HG02642 (cell line): ENCODE measurements around the gene GABBR2.

ENCODE experiments used
- ATAC-seq: cut with Tn5 transposase; IDR thresholded peaks from one replicate; pipeline ENCODE4 v1.9.1; 2021; ENCODE audit warnings: mild to moderate bottlenecking; ENCODE audit not compliant: unreplicated experiment, poor library complexity

Gene GABBR2

DNA sequence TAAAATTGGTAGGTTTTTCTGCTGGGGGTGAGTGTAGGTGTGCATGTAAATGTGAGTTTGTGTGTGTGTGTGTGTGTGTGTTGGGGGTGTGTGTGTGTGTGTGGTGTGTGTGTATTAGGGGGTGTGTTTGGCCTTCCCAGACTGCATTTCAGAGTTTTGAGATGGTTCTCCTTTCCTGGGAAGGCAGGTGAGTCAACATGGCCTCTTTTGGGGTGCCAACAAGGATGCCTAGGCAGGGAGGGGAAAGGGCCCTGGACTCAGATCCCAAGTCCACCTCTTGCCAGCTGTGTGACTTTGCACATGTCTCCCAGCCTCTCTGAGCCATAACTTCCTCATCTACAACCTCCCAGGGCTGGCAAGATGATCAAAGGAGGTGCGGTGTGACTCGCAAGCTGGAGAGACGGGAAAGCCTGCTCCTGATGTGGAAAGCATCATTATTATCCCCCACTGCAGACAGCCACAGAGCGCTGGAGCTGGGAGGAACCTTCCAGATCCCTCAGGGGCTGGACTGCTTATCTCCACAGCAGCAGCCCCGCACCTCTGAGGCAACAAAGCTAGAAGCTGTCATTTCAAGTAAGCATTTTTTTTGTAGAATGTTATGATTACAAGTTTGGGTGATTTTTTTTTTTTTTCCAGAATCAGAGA is 389.8 kb downstream of the GABBR2 start:
- no peak for ATAC-seq

GRCh38 chr9:98318041-98318790 is 390.5 kb downstream of the GABBR2 start:
- ATAC-seq: no peak

DNA sequence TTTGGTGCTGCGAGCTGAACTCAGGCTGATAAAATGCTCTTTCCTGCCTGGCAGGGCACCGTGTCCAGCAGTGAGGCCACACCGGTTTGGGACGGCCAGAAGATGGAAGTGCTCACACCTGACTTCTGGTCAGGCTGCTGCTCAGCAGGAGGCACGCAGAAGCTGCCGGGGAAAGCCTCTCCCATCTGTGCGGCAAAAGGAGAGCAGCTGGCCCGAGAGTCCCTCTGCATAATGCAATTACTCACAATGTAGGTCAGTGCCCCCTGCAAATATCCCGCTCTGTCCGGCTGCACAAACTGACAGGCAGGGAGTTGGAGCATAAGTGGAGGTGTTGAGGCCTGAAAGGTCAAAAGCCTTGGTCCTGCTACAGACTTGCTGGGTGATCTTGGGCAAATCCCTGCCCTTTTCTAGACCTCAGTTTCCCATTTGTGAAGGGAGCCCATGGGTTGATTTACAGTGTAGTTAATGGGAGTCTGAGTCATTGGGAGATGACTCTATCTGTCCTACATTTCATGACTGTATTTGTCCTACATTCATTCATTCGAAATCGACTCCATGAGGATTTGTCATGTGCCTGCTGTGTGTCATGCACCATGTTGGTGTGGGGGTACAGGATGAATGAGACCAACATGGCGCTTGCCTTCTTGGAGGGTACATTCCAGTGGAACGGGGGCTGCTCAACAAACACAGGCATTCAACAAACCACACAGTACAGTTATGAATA is 391.4 kb downstream of the GABBR2 start:
- ATAC-seq: no peak

GRCh38 chr9:98316445-98317133 is 392.1 kb downstream of the GABBR2 start:
- ATAC-seq: no peak

DNA sequence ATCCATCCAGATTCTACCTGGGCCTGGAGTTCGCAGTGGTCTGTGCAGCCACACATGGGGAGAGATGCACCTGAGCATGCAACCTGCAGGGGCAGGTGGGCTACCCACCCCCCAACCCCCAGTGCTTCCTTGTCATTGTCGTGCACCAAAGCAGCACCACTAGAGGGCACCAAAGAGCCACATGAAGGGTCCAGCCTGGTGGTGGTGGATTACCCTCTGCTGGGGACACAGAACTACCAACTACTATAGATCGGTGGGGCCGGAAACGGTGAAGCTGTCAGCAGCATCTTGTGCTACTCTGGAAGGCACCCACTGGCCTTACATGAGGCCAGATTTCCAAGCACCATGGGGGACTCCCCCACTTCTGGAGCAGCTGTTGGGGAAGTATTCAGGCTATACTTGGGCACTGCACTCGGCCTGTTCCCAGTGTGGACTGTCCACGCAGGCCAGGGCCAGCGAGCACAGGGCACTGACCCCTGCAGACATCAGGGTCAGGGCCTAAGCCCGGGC is 393.1 kb downstream of the GABBR2 start:
- ATAC-seq: peak; percentile 64

- ATAC-seq: no peak
Observed at GRCh38 chr9:98315067-98315453, 393.7 kb downstream of the GABBR2 start.

- ATAC-seq: no peak
Observed at GRCh38 chr9:98314381-98315066, 394.2 kb downstream of the GABBR2 start.

DNA sequence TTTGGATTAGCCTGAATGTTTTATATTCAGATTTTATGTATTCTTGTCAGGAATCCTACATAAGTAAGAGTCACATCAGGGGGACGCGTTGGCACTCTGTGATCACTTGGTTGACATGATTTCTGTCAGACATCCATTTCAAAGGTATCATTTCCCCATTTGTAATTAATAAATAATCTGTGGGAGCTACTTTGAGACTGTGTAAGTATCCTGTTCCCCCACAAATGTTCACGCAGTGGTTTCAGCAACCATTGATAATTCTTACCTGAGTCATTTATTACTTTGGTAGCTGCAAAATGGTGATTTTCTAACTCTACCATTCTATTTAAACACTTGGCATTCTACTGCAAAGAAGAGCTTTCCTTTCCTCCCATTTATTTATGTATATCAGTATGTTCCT is 396.4 kb downstream of the GABBR2 start:
- no peak for ATAC-seq

DNA sequence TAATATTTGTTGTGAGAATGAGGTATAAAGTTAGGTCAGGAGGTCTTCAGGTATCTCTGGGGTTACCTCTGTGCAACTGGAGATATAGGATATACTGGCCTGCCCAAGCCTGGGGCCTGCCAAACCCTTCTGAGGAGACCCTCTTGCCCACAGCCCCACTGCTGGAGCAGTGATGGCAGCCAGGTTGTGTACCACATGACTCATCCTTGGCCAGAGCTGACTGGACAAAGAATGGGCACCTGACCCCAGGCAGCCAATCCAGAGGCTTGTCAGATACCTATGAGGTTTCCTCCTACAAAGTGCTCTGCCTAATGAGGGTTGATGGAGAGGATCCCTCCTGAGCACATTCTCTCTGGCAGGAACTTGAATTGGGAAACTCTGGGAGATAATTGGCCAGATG is 397.2 kb downstream of the GABBR2 start:
- ATAC-seq: no peak

DNA sequence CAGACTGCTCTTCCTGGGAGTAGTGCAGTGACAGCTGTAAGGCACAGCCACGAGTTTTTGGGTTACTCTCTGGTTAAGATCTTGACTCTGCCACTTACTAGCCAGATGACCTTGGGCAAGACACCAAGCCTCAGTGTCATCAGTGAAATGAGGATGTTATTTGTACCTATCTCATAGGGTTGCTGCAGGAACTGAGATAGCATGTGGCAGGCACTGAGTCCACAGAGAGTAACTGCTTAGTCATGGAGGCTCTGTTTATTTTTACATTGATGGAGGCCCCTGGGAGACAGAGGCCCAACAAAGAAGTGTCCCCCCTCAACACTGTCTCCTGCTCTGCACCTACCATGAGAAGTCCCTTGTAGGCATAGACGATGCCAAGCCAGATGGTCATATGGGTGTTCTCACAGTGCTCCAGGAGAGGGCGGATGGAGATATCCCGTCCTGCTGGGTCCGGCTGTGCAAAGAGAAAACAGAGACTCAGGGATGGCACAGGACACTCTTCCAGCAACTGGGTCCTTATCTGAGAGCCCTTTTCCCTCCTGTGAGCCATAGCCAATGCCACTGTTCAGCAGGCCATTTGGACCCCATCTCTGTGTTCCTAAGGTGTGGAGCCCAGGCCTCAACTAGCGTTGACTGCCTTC is 397.9 kb downstream of the GABBR2 start:
- no peak for ATAC-seq

DNA sequence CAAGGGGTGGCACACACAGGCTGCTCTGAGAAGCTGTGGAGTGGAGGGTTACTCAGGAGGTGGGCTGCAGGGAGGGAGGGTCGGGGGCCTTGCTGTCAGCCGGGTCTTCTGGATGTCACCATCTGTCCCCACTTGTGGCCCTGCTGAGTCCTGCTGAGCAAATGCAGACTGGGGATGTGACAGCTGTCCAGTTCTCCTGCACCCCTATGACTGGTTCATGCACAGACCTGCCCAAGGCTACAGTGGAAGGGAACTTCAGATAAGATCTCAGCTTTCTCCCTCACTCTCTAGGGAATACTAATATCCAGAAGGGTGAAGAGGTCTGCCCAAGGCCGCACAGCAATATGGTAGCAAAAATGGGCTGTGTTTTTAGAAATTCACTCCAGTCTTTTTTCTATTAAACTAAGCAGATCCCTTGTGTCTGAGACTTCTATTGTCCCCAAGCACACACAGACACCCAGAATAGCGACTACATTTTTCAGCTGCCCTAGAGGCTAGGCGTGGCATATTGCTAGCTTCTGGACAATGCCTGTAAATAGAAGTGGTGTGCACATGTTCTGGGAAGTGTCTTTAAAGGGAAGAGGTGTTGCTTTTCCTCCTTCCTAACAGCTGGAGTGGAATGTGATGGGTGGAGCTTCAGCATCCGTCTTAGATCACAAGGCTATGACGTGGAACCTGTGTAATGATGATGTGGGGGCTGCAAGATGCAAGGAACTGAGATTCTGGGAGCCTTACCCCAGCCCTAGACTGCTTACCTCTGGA is 402.2 kb downstream of the GABBR2 start:
- no peak for ATAC-seq

GRCh38 chr9:98304381-98304780 is 404.4 kb downstream of the GABBR2 start:
- ATAC-seq: no peak

GRCh38 chr9:98303633-98304125 is 405.1 kb downstream of the GABBR2 start:
- no peak for ATAC-seq

GRCh38 chr9:98302938-98303632 is 405.6 kb downstream of the GABBR2 start:
- no peak for ATAC-seq

GRCh38 chr9:98302150-98302549 is 406.6 kb downstream of the GABBR2 start:
- ATAC-seq: no peak

DNA sequence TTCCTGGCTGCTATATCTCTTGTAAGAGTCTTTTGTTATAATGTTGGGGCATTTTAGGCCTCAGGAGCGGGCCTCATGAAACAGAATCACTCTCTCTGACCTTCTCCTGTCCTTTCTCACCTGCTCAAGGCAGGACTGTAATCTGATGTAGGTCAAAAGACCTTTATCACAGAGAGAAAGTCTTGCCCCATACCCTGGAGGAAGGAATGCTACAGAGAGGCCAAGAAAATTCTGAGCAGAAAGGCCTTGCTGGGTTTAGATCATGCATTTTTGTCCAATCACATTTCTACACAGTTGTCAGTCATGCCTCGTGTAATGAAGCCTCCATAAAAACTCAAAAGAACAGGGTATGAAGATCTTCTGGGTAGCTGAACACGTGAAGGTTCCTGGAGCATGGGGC is 408.1 kb downstream of the GABBR2 start:
- no peak for ATAC-seq

- no peak for ATAC-seq
Observed at GRCh38 chr9:98298476-98298875, 410.3 kb downstream of the GABBR2 start.

DNA sequence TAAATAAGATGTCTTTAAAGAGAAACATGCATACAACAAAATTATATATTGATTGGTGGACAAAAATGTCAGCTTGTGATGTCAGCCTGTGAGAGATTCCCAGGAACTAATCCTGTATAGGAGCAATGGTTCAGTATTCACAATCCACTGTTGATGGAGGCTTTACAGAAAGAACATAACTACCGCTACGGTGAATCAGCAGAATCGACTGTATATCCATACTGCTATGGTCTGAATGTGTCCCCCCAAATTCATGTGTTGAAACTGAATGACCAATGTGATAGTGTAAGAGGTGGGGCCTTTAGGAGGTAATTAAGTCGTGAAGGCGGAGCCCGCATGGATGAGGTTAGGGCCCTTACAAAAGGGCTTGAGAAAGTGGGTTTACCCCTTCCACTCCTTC is 412.9 kb downstream of the GABBR2 start:
- no peak for ATAC-seq
